PC-9 (cell line): ENCODE measurements around the gene TMEM271. TPM values are rescaled to one million over a fixed set of nuclear protein-coding genes. Genes with fewer than 3 reads are reported as not detected.

Experiments
- BruUV-seq: library from RNA; stranded (reverse); fragments of 400-500 nt; replicated peaks from 2 replicates; lab custom pipeline; 2021; lab: Mats Ljungman, UMichigan
- CTCF ChIA-PET: fragments of 300-600 bp; sonication (Branson Sonifier 250); formaldehyde crosslinking; loops from one replicate; lab custom pipeline; 2022; ENCODE audit warnings: antibody characterized with exemption; lab: Charles Lee
- POLR2A ChIA-PET: fragments of 300-600 bp; sonication (Branson Sonifier 250); formaldehyde crosslinking; loops from one replicate; lab custom pipeline; 2022; ENCODE audit warnings: antibody characterized with exemption; ENCODE audit not compliant: unreplicated experiment; lab: Charles Lee
- DNase-seq, 2 experiments: peaks; one replicate each; pipeline versions ENCODE4 v3.0.0 to v3.0.0-alpha.2; 2015 to 2022; ENCODE audit warnings: mixed read lengths in 1 of 2
- H2AFZ ChIP-seq: fragments of 200-600 bp; sonication (generic); 2 replicates; pipeline ENCODE4 v1.8.1; 2017; ENCODE audit warnings: antibody characterized with exemption
- H3F3A ChIP-seq: fragments of 200-600 bp; sonication (generic); 2 replicates; pipeline ENCODE4 v1.8.1; 2017; ENCODE audit warnings: antibody characterized with exemption, mild to moderate bottlenecking, low read depth; ENCODE audit not compliant: insufficient read depth
- H3K27ac ChIP-seq: fragments of 200-600 bp; sonication (generic); 2 replicates; pipeline ENCODE4 v1.6.1; 2016; ENCODE audit warnings: mixed run types
- H3K27me3 ChIP-seq: fragments of 200-600 bp; sonication (generic); 2 replicates; pipeline ENCODE4 v1.6.1; 2016; ENCODE audit warnings: low read depth, mixed run types; ENCODE audit not compliant: insufficient read depth
- H3K36me3 ChIP-seq: fragments of 200-600 bp; sonication (generic); 2 replicates; pipeline ENCODE4 v1.6.1; 2016; ENCODE audit warnings: low read depth, mixed run types
- H3K4me1 ChIP-seq: fragments of 200-600 bp; sonication (generic); replicated peaks from 2 replicates; pipeline ENCODE4 v1.6.1; 2016; ENCODE audit warnings: mixed run types; ENCODE audit not compliant: insufficient read depth
- H3K4me2 ChIP-seq: fragments of 200-600 bp; sonication (generic); 2 replicates; pipeline ENCODE4 v1.6.1; 2017; ENCODE audit warnings: mixed run types
- H3K4me3 ChIP-seq: fragments of 200-600 bp; sonication (generic); 2 replicates; pipeline ENCODE4 v1.6.1; 2016; ENCODE audit warnings: mixed run types
- H3K79me2 ChIP-seq: fragments of 200-600 bp; sonication (generic); 2 replicates; pipeline ENCODE4 v1.6.1; 2017; ENCODE audit warnings: low read depth, mixed run types
- H3K9me2 ChIP-seq: fragments of 200-600 bp; sonication (generic); 2 replicates; pipeline ENCODE4 v1.8.1; 2017; ENCODE audit warnings: mild to moderate bottlenecking; ENCODE audit not compliant: insufficient read depth
- H3K9me3 ChIP-seq: fragments of 200-600 bp; sonication (generic); 2 replicates; pipeline ENCODE4 v1.8.1; 2016; ENCODE audit warnings: low read depth; ENCODE audit not compliant: insufficient read depth
- H4K20me1 ChIP-seq: fragments of 200-600 bp; sonication (generic); 2 replicates; pipeline ENCODE4 v1.8.1; 2017; ENCODE audit not compliant: insufficient read depth
- EZH2 ChIP-seq: fragments of 200-600 bp; sonication (generic); IDR thresholded peaks from 2 replicates; pipeline ENCODE4 v1.8.0; 2017; ENCODE audit warnings: antibody characterized with exemption, low read depth
- intact Hi-C: fragments of 100-400 bp; cut with micrococcal nuclease; formaldehyde crosslinking; loops from one replicate; pipeline ENCODE4 v1.10.0; 2022; ENCODE audit not compliant: unreplicated experiment
- total RNA-seq: library from RNA; stranded (reverse); gene quantifications from 2 replicates; pipeline ENCODE4 v1.2.3, GENCODE V29; 2021
- TF ChIP-seq, protein P1 (sequence below): fragments of 200-600 bp; sonication (generic); conservative IDR thresholded peaks from 2 replicates; pipeline ENCODE4 v1.6.1; 2017; ENCODE audit warnings: mixed run types, antibody characterized with exemption, mild to moderate bottlenecking, moderate library complexity

Gene TMEM271
- total RNA-seq, 1 experiment from 2014 or later, result not detected

DNA sequence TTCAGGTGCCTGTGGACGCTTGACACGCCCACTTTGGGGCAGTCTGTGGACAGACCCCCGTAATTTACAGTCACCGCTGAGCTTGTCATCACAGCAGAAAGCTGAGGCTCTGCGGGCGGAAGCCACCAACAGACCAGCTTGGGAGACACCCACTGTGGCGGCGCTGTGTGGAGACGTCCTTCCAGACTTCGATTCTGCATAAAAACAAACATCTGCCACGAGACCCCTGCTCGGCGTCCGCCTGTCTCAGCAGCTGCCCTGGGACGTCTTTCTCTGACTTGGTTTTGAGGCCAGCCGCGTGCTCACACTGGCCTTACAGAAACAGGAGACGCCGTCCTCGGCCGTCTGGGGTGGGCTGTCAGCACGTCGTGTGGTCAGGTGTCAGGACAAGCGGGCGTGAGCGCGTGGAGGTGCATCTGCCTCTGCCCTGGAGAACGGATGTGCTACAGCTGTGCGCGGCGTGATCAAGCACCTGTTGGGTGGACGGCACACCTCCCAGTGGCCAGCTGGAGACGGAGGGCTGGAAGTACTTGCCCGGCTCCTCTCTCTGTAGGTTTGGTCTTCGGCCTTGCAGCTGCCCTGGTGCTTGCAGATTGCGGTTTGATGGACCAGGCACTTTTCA lies 39.6 kb downstream of the TMEM271 start:
- H3K4me3 ChIP-seq, result no peak overlapping the region
- no peaks in the 10 kb centered on the region for H3K9me3 ChIP-seq
- TF ChIP-seq EZH2, result no peak
- H3K27ac ChIP-seq, result no peak overlapping the region
- no peak overlapping the region for H3K4me2 ChIP-seq
- peaks cover 13% of the 10 kb centered on the region for H3K36me3 ChIP-seq
- POLR2A ChIA-PET, result no interaction called here
- H4K20me1 ChIP-seq, result no peaks in the 10 kb centered on the region
- H2AFZ ChIP-seq, result no peak overlapping the region
- no peaks in the 10 kb centered on the region for H3K79me2 ChIP-seq
- DNase-seq, result no peak
- H3K9me2 ChIP-seq, result no peaks in the 10 kb centered on the region
- H3F3A ChIP-seq, result peaks cover 4% of the 10 kb centered on the region; the same call in 1 of the 2 replicates
- CTCF ChIA-PET, result no interaction called here
- BruUV-seq, result no TSS peak
- H3K27me3 ChIP-seq, result no peaks in the 10 kb centered on the region
- intact Hi-C loops, result no loop called here
- H3K4me1 ChIP-seq, result no peaks in the 10 kb centered on the region

DNA sequence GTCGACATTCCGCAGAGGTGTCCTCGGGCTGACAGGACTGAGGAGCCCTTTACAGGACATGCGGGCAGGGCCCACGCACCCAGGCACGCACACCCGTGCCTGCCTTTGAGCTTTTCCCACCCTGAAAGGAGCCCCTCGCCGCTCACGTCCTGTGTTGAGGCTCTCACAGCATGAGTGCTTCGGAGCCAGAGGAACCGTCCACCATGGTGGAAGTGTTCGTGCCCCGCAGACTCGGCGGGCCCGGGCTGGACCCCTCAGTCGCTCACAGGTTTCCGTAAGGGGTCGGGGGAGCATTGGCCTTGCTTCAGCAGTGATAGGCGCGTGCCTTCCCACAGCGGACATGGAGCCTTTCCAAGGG lies 40.2 kb downstream of the TMEM271 start:
- Histone ChIP-seq H3K4me3 (no peak overlapping the region), H3K9me3 (no peaks in the 10 kb centered on the region), H3K27me3 (no peaks in the 10 kb centered on the region), H3K27ac (no peak overlapping the region), H4K20me1 (no peaks in the 10 kb centered on the region), H3K36me3 (peaks cover 15% of the 10 kb centered on the region), H3K4me2 (no peak overlapping the region), H3F3A (peaks cover 4% of the 10 kb centered on the region; the same call in 1 of the 2 replicates), H3K4me1 (no peaks in the 10 kb centered on the region), H3K9me2 (no peaks in the 10 kb centered on the region), H3K79me2 (no peaks in the 10 kb centered on the region), H2AFZ (no peak overlapping the region)
- intact Hi-C loops, result no loop called here
- ChIA-PET CTCF (no interaction called here), POLR2A (no interaction called here)
- BruUV-seq, result no TSS peak
- no peak for TF ChIP-seq EZH2
- TF ChIP-seq, protein P1, sequence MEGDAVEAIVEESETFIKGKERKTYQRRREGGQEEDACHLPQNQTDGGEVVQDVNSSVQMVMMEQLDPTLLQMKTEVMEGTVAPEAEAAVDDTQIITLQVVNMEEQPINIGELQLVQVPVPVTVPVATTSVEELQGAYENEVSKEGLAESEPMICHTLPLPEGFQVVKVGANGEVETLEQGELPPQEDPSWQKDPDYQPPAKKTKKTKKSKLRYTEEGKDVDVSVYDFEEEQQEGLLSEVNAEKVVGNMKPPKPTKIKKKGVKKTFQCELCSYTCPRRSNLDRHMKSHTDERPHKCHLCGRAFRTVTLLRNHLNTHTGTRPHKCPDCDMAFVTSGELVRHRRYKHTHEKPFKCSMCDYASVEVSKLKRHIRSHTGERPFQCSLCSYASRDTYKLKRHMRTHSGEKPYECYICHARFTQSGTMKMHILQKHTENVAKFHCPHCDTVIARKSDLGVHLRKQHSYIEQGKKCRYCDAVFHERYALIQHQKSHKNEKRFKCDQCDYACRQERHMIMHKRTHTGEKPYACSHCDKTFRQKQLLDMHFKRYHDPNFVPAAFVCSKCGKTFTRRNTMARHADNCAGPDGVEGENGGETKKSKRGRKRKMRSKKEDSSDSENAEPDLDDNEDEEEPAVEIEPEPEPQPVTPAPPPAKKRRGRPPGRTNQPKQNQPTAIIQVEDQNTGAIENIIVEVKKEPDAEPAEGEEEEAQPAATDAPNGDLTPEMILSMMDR, result no peak
- DNase-seq, result no peak

DNA sequence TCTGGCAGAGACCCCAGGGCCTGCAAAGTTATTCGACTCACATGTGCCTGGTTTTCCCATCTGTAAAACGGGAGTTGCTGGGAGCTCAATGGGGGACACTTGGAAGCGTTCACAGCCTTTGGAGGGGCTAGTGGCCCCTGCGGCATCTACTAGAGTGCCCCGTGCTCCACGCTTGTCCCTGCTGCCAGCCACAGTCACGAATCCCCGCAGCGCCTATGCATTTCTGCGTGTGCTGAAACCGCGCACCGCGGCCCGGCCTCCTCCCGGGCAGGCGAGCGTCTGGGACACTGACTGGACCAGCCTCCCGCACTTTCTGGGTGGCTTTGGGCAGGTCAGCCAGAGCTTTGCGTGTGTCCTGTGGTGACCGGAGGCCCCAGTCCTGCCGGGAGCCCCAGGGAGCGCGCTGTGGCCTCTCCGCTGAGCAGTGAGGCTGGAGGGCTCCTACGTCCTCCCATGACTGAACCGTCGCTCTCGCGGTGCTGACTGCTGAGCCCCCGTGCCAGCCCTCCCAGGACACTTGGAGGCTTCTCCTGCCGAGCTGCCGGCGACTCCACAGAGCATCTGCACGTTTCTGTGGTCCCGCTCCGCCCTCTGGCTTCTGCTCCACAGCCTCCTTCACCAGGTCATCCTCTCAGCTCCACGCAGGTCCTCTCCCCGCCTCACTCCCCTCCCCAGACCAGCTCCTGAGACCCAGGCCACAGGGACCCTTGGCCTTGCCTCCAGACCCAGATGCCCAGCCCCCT lies 40.7 kb downstream of the TMEM271 start:
- peaks cover 15% of the 10 kb centered on the region for H3K36me3 ChIP-seq
- no peak overlapping the region for H3K4me2 ChIP-seq
- no peaks in the 10 kb centered on the region for H4K20me1 ChIP-seq
- ChIA-PET POLR2A (no interaction called here), CTCF (no interaction called here)
- H3K9me3 ChIP-seq, result no peaks in the 10 kb centered on the region
- H3K4me1 ChIP-seq, result no peaks in the 10 kb centered on the region
- no peak overlapping the region for H2AFZ ChIP-seq
- H3K4me3 ChIP-seq, result no peak overlapping the region
- DNase-seq, result no peak
- H3K27me3 ChIP-seq, result no peaks in the 10 kb centered on the region
- intact Hi-C loops, result no loop called here
- BruUV-seq, result no TSS peak
- H3K27ac ChIP-seq, result no peak overlapping the region
- no peak for TF ChIP-seq EZH2
- TF ChIP-seq, protein P1, result no peak
- H3K9me2 ChIP-seq, result no peaks in the 10 kb centered on the region
- no peaks in the 10 kb centered on the region for H3F3A ChIP-seq
- no peaks in the 10 kb centered on the region for H3K79me2 ChIP-seq
